Activated T-helper 2 cell treated with anti-CD3 and anti-CD28 coated beads, Interferon-gamma antibody, Interleukin-2, Interleukin-4, amounts not matched to agents 10 μg/mL and 5 μg/mL and 100 μg/mL, durations not matched to agents 14 hours and 24 hours and 36 hours (primary cell): Measurements from ENCODE around the gene NADK2. TPM values are rescaled to one million over a fixed set of nuclear protein-coding genes. Genes with fewer than 3 reads are reported as not detected.
A peak's percentile ranks its signal among the peaks of the same experiment; 100 is the strongest.

Experiments used
- DNase-seq: peaks from one replicate; pipeline ENCODE4 v3.0.0; 2021; ENCODE audit warnings: low spot score
- H3K27ac Mint-ChIP-seq: one replicate; pipeline ENCODE4 v1.8.0; 2021; ENCODE audit warnings: mixed read lengths
- H3K27me3 Mint-ChIP-seq: one replicate; pipeline ENCODE4 v1.8.0; 2021; ENCODE audit warnings: low read depth, mixed read lengths
- H3K36me3 Mint-ChIP-seq: one replicate; pipeline ENCODE4 v1.8.0; 2021; ENCODE audit warnings: low read depth, mixed read lengths
- H3K4me1 Mint-ChIP-seq: one replicate; pipeline ENCODE4 v1.8.0; 2021; ENCODE audit warnings: low read depth, mixed read lengths
- H3K4me3 Mint-ChIP-seq: one replicate; pipeline ENCODE4 v1.8.0; 2021; ENCODE audit warnings: low read depth, mild to moderate bottlenecking, moderate library complexity, mixed read lengths
- H3K9me3 Mint-ChIP-seq: one replicate; pipeline ENCODE4 v1.8.0; 2021; ENCODE audit warnings: mixed read lengths
- intact Hi-C: fragments of 100-400 bp; cut with micrococcal nuclease; formaldehyde crosslinking; loops from one replicate; pipeline ENCODE4 v1.15.1; 2023
- total RNA-seq: library from RNA; stranded (reverse); gene quantifications from 2 replicates; pipeline ENCODE4 v1.2.3, GENCODE V29; 2022

NADK2 gene
- total RNA-seq, 1 donor from 2014 or later, result 19.4 TPM

DNA sequence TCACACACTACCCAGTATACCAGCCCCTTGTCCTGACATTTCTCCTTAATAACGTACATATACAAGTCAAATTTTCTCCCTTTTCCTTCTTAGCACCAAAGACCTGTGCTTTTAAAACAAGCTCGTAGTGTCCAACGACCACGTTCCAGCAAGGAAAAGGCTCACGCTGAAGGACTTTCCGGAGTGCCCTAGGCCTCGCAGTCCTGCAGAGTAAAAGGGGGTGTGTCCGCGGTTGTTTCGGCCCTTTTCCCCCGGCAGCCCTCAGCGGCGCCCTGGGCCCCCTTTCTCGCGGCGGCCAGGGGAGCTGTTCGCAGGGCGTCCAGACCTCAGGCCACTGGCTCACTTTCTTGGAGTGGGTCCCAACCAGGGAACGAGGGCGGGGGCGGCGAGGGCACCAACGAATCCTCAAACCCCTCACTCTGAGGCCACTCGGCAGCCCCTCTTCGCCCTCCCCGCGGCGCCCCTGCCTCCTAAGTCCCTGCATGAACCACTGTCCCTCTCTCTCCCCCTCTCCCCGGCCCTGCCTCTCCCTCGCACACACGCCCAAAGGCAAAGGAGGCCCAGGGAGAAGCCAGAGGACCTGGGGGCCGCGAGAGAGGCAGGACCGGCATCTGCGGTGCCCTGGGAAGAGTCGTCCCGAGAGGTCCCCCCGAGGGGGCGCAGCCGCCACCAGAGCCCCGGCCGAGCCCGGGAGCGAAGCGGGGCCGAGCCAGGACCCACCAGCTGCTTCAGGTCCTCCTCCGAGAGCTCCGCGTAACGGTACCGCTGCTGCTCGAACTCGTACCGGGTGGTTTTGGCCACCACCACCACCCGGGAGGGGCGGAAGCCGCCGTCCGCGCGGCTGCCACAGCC is 720 bp downstream of the NADK2 start:
- Mint-ChIP-seq H3K27me3 (peaks cover 12% of the 10 kb centered on the region), H3K9me3 (no peaks in the 10 kb centered on the region), H3K4me3 (peak overlapping the region; percentile 82), H3K27ac (peak overlapping the region; percentile 65), H3K36me3 (no peaks in the 10 kb centered on the region), H3K4me1 (peaks cover 28% of the 10 kb centered on the region)
- peak; percentile 18 for DNase-seq
- intact Hi-C loops, result loop anchor here (10.0 kb wide), 2 partner anchors 166 to 456 kb away; no protein-coding TSS in a partner anchor

DNA sequence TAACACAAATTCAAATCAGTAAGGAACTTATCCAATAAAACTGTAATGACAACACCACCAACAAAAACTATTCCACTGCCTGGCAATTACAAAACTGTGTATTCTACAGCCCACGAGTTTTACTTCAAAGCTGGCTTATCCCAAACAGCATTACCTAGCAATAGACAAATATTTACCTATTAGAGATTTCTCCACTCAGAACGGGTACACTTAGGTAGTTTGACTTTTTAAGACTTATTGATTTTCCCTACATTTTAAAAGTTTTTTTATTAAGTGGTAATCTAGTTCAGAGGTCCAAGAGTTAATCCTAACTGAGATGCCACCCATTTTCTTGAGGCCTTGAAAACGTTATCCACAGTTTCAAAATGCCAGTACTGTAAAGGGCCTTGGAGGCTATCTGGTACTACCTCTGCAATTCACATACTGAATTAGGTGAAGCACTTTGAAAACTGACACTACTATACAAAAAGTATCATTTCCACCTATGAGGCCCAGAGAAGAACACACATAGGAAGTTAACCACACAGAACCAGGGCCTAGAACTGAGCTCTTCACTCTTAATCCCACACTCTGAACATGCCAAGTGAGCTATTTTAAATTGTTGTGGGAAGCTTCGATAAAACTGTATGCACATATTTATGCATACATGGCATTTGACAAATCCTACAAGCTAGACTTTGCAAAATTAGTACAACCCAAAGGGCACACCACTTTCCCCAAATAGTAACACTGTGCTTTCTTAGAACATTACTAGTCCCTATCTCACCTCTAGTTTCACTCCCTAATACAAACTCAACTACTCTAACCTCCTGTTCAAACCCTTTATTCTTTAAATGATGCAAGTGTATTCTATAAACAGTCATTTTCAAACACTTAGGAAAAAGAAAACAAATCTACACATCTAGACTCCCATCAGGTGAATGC is 2.1 kb downstream of the NADK2 start:
- Mint-ChIP-seq H3K36me3 (no peaks in the 10 kb centered on the region), H3K27ac (peak overlapping the region; percentile 2), H3K27me3 (peaks cover 11% of the 10 kb centered on the region), H3K4me3 (peak overlapping the region; percentile 82), H3K9me3 (no peaks in the 10 kb centered on the region), H3K4me1 (peaks cover 28% of the 10 kb centered on the region)
- intact Hi-C loops, result loop anchor here (10.0 kb wide), 2 partner anchors 165 to 455 kb away; no protein-coding TSS in a partner anchor
- DNase-seq, result no peak

DNA sequence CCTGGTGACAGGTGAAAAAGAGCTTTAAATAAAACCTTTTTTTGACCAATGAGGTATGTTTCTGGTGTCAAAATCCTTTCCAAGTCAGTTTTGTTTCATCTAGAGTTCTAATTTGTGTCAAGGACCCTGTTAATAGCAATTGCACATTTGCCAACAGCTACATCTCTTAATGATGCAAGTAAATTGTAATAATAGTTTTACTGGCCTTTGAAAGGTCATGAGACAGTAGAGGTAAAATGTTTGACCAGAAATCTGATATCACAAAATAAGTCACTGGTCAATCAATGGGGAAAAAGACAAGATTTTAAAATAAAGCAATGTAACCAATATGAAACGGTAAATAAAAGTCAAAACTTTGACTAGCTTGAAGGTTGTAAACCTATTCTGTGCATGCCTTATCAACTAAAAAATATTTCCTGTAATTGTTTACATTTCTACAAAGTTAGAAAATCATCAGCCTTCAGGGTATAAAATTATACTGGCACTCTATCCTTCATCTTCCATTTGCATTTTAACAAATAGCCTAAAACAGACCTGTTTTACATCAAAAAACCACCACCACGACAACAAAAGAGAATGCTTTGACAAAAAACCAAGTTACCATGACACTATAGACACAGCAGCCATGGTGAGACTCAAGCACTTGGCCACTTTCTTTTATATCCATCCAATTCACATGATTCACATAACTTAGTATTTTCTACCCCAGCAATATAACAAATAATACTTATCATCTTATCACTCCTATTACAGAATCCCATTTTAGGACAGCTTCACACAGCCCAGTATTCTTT is 3.0 kb downstream of the NADK2 start:
- Mint-ChIP-seq H3K4me1 (peaks cover 22% of the 10 kb centered on the region), H3K27me3 (peaks cover 3% of the 10 kb centered on the region), H3K4me3 (no peak overlapping the region), H3K9me3 (no peaks in the 10 kb centered on the region), H3K36me3 (no peaks in the 10 kb centered on the region), H3K27ac (no peak overlapping the region)
- intact Hi-C loops, result no loop called here
- no peak for DNase-seq

DNA sequence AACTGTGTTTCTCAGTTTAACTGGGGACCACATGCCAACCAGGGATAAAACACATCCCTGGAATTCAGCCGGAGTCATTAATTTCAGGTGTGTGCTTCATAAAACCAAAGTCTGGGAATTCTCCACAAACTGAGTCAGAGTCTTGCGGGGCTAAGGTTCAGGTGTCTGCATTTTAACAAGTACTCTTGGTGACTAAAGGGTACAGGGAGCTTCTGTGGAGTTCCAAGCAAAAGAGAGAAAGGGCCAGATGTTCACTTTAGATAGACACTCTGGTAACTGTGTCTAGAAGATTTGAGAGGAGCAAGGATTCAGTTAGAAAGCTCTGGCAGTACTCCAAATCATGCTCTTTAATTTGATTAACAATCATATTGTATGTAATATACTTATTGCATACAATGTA is 4.0 kb downstream of the NADK2 start:
- H3K36me3 Mint-ChIP-seq, result no peaks in the 10 kb centered on the region
- peaks cover 19% of the 10 kb centered on the region for H3K4me1 Mint-ChIP-seq
- H3K4me3 Mint-ChIP-seq, result no peak overlapping the region
- no peaks in the 10 kb centered on the region for H3K9me3 Mint-ChIP-seq
- no peak for DNase-seq
- intact Hi-C loops, result no loop called here
- no peaks in the 10 kb centered on the region for H3K27me3 Mint-ChIP-seq
- H3K27ac Mint-ChIP-seq, result no peak overlapping the region

DNA sequence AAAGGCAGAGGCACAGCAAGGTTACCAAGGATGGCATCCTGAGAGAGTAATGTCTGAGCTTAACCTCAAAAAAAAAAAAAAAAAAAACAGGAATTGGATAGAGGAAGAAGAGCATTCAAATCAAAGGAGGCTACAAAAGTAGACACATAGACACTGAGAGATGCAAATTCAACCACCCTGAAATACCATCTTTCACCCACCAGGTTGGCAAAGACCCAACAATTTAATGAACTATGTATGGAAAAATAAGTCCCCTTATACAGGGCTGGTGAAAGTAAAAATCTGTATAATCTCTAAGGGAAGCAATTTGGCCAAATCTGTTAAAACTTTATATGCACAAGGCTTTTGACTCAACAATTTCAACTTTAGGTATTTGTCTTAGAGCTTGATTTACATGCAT is 4.9 kb downstream of the NADK2 start:
- Mint-ChIP-seq H3K27me3 (no peaks in the 10 kb centered on the region), H3K9me3 (no peaks in the 10 kb centered on the region), H3K4me1 (peaks cover 17% of the 10 kb centered on the region), H3K27ac (no peak overlapping the region), H3K36me3 (no peaks in the 10 kb centered on the region), H3K4me3 (no peak overlapping the region)
- intact Hi-C loops, result no loop called here
- no peak for DNase-seq

DNA sequence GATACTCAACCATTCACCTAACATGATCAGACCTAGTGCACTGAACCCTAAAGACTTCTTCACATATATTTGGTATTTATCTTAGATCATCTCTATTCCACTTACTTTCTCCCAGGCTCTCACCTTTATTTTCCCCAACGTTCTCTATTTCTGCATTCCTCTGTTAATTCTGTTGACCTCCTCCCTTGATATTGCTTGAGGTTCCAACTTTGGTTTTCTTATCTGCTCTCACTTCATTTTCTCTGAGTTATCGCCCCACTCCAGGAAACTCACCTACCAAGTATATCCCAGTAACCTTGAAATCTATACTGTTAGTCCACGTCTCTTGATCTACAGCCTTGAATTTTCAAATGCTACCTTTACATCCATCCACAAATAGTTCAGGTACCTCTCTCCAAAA is 9.2 kb downstream of the NADK2 start:
- no peak for DNase-seq
- Mint-ChIP-seq H3K4me1 (no peaks in the 10 kb centered on the region), H3K27ac (no peak overlapping the region), H3K27me3 (no peaks in the 10 kb centered on the region), H3K4me3 (no peak overlapping the region), H3K36me3 (no peaks in the 10 kb centered on the region), H3K9me3 (no peaks in the 10 kb centered on the region)
- intact Hi-C loops, result no loop called here

DNA sequence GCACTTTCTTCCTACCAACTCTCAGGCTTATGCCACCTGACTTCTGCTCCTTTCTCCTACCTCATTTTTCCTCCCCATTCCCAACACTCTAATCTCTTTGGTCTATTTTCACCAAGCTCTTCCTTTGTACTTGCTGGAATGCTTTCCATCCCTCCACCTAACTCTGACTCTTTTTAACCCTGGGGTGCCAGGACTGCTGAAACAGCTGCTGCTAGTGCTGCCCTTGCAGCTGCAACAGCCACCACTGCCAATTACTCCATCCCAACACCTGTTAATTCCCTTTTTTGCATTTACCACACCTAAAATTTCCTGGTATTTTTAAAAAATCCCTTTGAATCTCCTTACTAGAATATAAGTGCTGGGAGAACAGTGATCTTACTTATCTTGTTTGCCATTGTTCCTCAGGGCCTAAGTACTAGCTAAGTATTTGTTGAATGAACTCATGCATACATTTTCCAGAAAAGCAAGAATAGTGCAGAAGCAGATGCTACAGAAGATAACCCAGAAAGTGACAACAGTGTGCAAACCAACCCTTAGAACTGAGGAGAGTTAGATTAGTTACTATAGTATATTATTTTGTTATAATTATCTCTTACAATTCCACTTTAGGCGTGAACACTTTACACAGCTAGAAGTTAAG is 11.5 kb downstream of the NADK2 start:
- intact Hi-C loops, result no loop called here
- no peak overlapping the region for H3K27ac Mint-ChIP-seq

DNA sequence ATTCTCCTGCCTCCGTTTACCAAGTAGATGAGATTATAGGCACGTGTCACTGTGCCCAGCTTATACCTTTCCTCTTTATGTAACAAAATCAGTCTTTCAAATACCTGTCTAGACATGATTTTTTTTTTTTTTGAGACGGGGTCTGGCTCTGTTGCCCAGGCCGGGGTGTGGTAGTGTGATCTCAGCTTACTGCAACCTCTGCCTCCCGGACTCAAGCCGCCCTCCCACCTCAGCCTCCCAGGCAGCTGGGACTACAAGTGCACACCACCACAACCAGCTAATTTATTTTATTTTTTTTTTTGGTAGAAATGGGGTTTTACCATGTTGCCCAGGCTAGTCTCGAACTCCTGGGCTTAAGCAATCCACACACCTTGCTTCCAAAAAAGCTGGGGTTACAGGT is 13.2 kb downstream of the NADK2 start:
- intact Hi-C loops, result no loop called here
- Mint-ChIP-seq H3K9me3 (no peaks in the 10 kb centered on the region), H3K36me3 (peaks cover 6% of the 10 kb centered on the region), H3K4me3 (no peak overlapping the region), H3K27ac (no peak overlapping the region), H3K4me1 (no peaks in the 10 kb centered on the region), H3K27me3 (no peaks in the 10 kb centered on the region)
- DNase-seq, result no peak

More for the DNA sequence above, 11.5 kb downstream of the NADK2 start:
- DNase-seq, result no peak
- Mint-ChIP-seq H3K4me1 (no peaks in the 10 kb centered on the region), H3K27me3 (no peaks in the 10 kb centered on the region), H3K9me3 (no peaks in the 10 kb centered on the region), H3K36me3 (peaks cover 6% of the 10 kb centered on the region), H3K4me3 (no peak overlapping the region)

DNA sequence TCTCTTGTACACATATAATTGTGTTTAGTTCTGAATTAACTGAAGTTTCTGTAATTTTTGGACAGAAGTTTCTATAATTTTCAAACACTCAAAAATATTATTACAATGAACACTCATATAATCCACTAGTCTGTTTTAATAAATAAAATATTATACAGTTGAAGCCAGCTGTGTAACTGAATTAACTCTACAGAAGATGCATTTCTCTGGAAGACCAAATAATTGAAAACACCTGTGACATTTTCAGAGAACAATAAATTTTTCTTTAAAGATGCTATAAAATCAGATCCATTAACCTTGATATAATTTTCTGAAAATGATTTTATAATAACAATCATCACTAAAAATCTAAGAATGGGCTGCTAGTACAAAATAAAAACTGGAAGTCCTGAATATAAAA is 14.7 kb downstream of the NADK2 start:
- H3K4me3 Mint-ChIP-seq, result no peak overlapping the region

DNA sequence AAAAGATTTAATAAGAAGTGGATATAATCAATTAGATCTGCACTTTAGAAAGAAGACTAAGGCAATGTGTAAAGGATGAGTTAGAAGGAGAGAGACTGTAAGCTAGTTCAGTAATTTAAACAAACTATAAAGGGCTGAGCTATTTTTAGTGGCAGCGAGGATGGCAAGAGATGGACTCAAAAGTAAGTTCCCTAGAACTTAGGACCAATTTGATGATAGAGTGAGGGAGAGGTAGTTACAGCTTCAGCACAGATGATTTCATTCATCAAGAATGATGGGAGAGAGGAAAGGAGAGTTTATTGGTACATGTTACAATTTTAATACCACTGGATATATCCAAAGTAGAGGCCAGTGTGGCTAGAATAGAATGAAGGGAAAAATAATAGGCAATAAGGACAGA is 19.1 kb downstream of the NADK2 start:
- no peak for DNase-seq
- no peaks in the 10 kb centered on the region for H3K27me3 Mint-ChIP-seq
- H3K9me3 Mint-ChIP-seq, result no peaks in the 10 kb centered on the region
- no peaks in the 10 kb centered on the region for H3K4me1 Mint-ChIP-seq
- no peak overlapping the region for H3K27ac Mint-ChIP-seq
- H3K4me3 Mint-ChIP-seq, result no peak overlapping the region
- H3K36me3 Mint-ChIP-seq, result peaks cover 9% of the 10 kb centered on the region
- intact Hi-C loops, result no loop called here

More for the DNA sequence above, 14.7 kb downstream of the NADK2 start:
- H3K27ac Mint-ChIP-seq, result no peak overlapping the region
- DNase-seq, result no peak
- no peaks in the 10 kb centered on the region for H3K27me3 Mint-ChIP-seq
- no peaks in the 10 kb centered on the region for H3K9me3 Mint-ChIP-seq
- H3K36me3 Mint-ChIP-seq, result peaks cover 6% of the 10 kb centered on the region
- intact Hi-C loops, result no loop called here
- H3K4me1 Mint-ChIP-seq, result no peaks in the 10 kb centered on the region

DNA sequence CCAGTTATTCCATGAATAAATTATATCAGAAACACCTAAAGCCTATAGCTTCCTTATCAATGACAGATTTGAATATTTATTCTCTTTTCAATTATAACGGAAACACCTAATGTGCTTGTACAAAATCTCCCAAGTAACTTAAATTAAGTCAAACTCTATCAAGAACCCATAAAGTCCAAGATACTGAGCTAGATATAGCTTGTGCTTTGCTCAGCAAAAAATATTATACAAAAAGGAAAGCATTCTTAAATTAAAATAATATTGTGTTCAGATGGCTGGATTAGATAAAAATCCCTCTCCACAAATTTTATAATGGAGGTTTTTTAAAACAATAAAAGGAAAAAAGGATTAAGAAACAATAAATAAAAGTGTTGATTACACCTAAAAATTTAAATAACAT is 23.7 kb downstream of the NADK2 start:
- H3K4me3 Mint-ChIP-seq, result no peak overlapping the region
- no peak overlapping the region for H3K27ac Mint-ChIP-seq
- no peak for DNase-seq
- H3K4me1 Mint-ChIP-seq, result no peaks in the 10 kb centered on the region
- no peaks in the 10 kb centered on the region for H3K9me3 Mint-ChIP-seq
- H3K27me3 Mint-ChIP-seq, result no peaks in the 10 kb centered on the region
- intact Hi-C loops, result no loop called here
- H3K36me3 Mint-ChIP-seq, result peaks cover 3% of the 10 kb centered on the region

DNA sequence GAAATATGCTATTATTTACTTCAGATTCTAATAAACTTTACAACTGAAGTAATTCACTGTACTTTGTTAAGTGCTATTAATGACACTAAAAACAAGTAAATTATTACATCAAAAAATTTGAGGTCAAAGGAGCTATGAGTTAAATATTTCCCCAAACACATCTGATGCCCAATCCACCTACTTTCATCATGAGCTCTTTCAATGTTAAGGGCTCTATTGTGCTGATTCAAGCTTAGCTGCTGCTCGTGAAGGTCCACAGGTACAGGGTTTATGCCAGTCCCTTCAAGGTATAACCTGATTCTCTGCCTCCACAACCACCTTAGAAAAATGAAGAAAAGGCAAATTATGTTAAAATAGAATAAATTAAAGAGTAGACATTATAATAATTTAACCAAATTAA is 24.2 kb downstream of the NADK2 start:
- H3K4me3 Mint-ChIP-seq, result no peak overlapping the region
- H3K36me3 Mint-ChIP-seq, result peaks cover 6% of the 10 kb centered on the region
- DNase-seq, result no peak
- intact Hi-C loops, result no loop called here
- no peaks in the 10 kb centered on the region for H3K4me1 Mint-ChIP-seq
- no peaks in the 10 kb centered on the region for H3K27me3 Mint-ChIP-seq
- H3K9me3 Mint-ChIP-seq, result no peaks in the 10 kb centered on the region
- no peak overlapping the region for H3K27ac Mint-ChIP-seq
